HG03457 (cell line): ENCODE results near the gene ASB3.
"Not testable (repeated sequence)": the region's sequence is repeated elsewhere in the genome, so short reads cannot be mapped to it uniquely, and the experiment has no call there.

Experiments
- ATAC-seq: cut with Tn5 transposase; IDR thresholded peaks from one replicate; pipeline ENCODE4 v1.9.1; 2021; ENCODE audit warnings: moderate number of reproducible peaks; ENCODE audit not compliant: unreplicated experiment

ASB3 gene

GRCh38 chr2:53740170-53740569, 46.6 kb downstream of the ASB3 start:
- no peak for ATAC-seq

- ATAC-seq: no peak
Observed at GRCh38 chr2:53739032-53739431, 47.7 kb downstream of the ASB3 start.

- ATAC-seq: no peak
Observed at GRCh38 chr2:53737091-53737490, 49.7 kb downstream of the ASB3 start.

GRCh38 chr2:53729143-53729762, 57.5 kb downstream of the ASB3 start:
- no peak for ATAC-seq

- ATAC-seq: no peak
Observed at GRCh38 chr2:53727921-53728320, 58.8 kb downstream of the ASB3 start.

- no peak for ATAC-seq
Observed at GRCh38 chr2:53725662-53726061, 61.1 kb downstream of the ASB3 start.

GRCh38 chr2:53724536-53724935, 62.2 kb downstream of the ASB3 start:
- ATAC-seq: no peak

GRCh38 chr2:53720944-53721343, 65.8 kb downstream of the ASB3 start:
- not testable (repeated sequence) for ATAC-seq

- no peak for ATAC-seq
Observed at GRCh38 chr2:53715568-53715967, 71.2 kb downstream of the ASB3 start.

- ATAC-seq: no peak
Observed at GRCh38 chr2:53711271-53711780, 75.4 kb downstream of the ASB3 start.

GRCh38 chr2:53708988-53709387, 77.8 kb downstream of the ASB3 start:
- ATAC-seq: no peak

- no peak for ATAC-seq
Observed at GRCh38 chr2:53701221-53701620, 85.5 kb downstream of the ASB3 start.

- no peak for ATAC-seq
Observed at GRCh38 chr2:53697686-53698085, 89.1 kb downstream of the ASB3 start.

- no peak for ATAC-seq
Observed at GRCh38 chr2:53697092-53697491, 89.7 kb downstream of the ASB3 start.

- no peak for ATAC-seq
Observed at GRCh38 chr2:53695575-53695974, 91.2 kb downstream of the ASB3 start.

GRCh38 chr2:53694096-53694771, 92.5 kb downstream of the ASB3 start:
- no peak for ATAC-seq

GRCh38 chr2:53690876-53691275, 95.9 kb downstream of the ASB3 start:
- no peak for ATAC-seq

GRCh38 chr2:53672881-53673522, 113.8 kb downstream of the ASB3 start:
- no peak for ATAC-seq

- ATAC-seq: no peak
Observed at GRCh38 chr2:53670331-53670730, 116.4 kb downstream of the ASB3 start.

GRCh38 chr2:53668624-53669026, 118.1 kb downstream of the ASB3 start:
- ATAC-seq: no peak

- not testable (repeated sequence) for ATAC-seq
Observed at GRCh38 chr2:53667130-53667529, 119.6 kb downstream of the ASB3 start.

- ATAC-seq: no peak
Observed at GRCh38 chr2:53660886-53661285, 125.9 kb downstream of the ASB3 start.
